GM21529 (cell line): ENCODE results near the gene RNASE2.
"Not testable (repeated sequence)": the region's sequence is repeated elsewhere in the genome, so short reads cannot be mapped to it uniquely, and the experiment has no call there.

Experiments used
- ATAC-seq: cut with Tn5 transposase; IDR thresholded peaks from one replicate; pipeline ENCODE4 v1.9.1; 2021; ENCODE audit not compliant: unreplicated experiment

The RNASE2 gene

DNA sequence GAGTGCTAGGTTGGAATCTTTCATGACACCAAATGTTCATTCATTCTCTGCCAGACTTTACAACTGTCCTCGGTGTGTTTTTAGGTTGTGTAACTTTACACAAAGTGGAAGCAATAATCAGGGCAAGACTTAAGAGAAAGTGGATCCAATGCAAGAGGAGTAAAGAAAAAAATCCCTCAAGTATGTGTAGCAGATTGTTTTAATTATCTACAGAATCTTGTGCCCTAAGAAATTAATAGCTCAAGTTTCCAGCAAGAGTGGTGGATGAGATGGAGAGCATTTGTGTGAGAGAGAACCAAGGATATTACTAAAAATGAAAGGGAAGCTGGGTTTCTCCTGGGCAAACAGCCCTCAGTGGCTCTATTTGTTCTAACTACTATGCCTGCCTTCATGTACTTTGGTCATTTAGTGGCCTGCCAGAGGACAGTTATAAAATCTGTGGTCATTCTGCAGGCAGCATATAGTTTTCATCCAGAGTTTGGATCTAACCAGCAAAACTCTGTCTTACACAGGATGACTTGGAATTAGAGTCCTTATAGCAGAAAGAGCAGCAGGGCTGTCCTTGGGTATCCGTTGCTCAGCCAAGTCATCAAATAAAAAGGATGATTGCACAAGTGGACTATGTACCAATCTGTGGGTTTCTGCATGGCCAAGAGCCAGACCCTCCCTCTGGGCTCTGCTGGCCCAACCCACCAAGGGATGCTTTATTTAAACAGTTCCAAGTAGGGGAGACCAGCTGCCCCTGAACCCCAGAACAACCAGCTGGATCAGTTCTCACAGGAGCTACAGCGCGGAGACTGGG is at the start of gene RNASE2:
RNASE2 (plus strand) TSS at position 752 of the 802 bp plus-strand sequence. CDS start 285 bp downstream, outside the sequence.
- ATAC-seq = not testable (repeated sequence)

DNA sequence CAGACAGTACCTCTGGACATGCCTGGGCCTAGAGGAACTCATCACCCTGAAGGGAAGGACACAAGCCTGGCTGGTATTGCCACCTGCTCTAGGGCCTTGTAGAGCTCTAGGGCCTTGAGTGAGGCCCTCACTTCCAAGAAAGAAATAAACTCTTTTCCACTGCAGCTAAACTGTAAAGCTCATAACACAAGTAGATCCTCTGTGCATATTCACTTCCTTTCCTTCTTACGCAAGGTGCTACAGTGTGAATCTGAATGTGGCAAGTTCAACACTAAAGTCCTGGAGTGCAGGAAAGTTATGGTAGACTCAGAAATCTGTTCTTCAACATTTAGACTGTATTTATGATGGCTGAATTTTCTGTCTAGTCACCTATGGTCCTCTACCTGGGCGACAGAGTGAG is 49.6 kb upstream of the RNASE2 start:
- no peak for ATAC-seq

- ATAC-seq = no peak
These were observed 48.1 kb upstream of the RNASE2 start for GRCh38 chr14:20907214-20907613.

DNA sequence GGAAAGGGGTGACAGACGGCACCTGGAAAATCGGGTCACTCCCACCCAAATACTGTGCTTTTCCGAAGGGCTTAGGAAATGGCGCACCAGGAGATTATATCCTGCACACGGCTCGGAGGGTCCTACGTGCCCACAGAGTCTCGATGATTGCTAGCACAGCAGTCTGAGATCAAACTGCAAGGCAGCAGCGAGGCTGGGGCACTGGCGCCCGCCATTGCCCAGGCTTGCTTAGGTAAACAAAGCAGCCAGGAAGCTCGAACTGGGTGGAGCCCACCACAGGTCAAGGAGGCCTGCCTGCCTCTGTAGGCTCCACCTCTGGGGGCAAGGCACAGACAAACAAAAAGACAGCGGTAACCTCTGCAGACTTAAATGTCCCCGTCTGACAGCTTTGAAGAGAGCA is 44.5 kb upstream of the RNASE2 start:
- ATAC-seq = not testable (repeated sequence)

GRCh38 chr14:20919038-20919756 is 36.1 kb upstream of the RNASE2 start:
- not testable (repeated sequence) for ATAC-seq

GRCh38 chr14:20923766-20924297 is 31.5 kb upstream of the RNASE2 start:
- not testable (repeated sequence) for ATAC-seq

DNA sequence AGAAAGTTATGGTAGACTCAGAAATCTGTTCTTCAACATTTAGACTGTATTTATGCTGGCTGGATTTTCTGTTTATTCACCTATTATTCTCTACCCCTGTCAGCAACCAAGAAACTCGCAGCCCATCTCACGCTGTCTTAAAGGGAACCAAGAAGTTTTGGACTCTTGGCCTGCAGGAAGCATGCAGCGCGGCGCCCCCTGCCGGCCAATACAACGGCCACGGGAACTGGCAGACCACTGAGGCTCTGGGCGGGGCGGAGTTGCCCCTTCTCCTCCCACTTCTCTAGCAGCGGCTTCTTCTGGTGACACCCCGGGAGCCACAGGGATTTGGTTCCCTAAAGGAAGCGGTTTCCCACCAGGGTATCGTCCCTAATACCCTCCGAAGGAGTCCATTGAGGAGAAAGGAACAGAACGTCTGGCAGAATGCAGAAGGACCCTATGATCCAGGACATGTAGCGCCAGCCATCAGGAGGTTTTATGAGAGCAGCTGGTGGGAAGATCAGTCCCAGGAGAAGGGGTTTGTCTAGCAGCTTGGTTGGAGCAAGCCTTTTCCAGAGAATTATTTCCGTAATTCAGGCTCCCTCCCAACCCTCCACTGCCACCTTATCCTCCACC is 21.0 kb upstream of the RNASE2 start:
- no peak for ATAC-seq

GRCh38 chr14:20935303-20935984 is 19.8 kb upstream of the RNASE2 start:
- no peak for ATAC-seq

- not testable (repeated sequence) for ATAC-seq
These were observed 10.1 kb upstream of the RNASE2 start for GRCh38 chr14:20945146-20945545.

GRCh38 chr14:20946707-20947106 is 8.6 kb upstream of the RNASE2 start:
- ATAC-seq = not testable (repeated sequence)

GRCh38 chr14:20955538-20955873 is 219 bp downstream of the RNASE2 start:
- not testable (repeated sequence) for ATAC-seq

DNA sequence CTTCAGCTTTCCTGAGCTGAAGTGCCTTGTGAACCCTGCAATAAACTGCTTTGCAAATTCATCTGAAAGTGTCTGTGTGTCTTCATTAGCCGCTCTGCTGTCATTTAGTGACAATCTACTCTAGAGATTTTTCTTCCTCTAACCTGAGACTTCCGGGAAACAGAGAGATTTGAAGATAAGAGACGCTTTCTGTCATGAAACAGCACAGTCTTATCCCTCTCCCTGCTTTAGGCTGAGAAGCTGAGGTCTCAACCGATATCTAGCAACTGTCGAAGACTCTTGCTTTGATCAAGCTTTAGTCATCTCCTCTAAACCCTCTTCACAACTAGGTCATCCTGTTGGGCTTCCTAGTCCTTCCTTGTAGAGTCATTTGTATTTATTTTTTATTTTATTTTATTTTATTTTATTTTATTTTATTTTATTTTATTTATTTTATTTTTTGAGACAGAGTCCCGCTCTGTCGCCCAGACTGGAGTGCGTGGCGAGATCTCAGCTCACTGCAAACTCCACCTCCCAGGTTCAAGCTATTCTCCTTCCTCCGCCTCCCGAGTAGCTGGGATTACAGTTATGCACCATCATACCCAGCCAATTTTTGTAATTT is 1.2 kb downstream of the RNASE2 start:
- ATAC-seq = no peak

DNA sequence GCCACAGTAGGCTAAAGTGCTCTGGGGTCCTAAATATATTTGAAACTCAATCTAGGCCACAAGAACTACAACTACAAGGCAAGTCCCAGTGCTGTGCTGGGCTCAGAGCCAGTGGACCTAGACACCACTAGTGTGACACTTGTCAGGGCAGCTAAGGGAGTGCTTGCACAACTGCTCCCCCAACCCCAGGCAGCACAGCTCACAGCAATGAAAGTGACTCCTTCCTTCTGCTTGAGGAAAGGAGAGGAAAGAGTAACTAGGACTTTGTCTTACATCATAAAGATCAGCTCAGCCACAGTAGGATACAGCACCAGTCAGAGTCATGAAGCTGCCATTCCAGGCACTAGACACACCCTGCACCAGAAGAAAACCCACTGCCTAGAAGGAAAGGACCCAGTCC is 3.7 kb downstream of the RNASE2 start:
- not testable (repeated sequence) for ATAC-seq

GRCh38 chr14:20969336-20969735 is 14.0 kb downstream of the RNASE2 start:
- no peak for ATAC-seq

DNA sequence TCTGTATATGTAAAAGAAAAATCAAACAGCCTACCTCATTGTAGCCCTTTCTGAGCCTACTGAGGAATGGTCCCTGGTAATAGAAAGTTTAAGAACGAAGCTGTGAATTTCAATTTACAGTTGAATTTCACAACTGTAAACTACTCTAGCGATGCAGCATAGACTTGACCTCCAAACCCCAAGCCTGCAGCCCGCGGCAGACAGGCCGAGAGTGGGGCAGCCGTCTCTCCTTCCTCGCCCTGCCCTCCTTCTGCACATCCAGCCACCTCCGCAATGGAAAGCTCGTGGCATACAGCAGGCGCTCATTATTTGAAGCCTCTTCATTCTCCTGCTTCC is 15.3 kb downstream of the RNASE2 start:
- peak; percentile 15 for ATAC-seq

DNA sequence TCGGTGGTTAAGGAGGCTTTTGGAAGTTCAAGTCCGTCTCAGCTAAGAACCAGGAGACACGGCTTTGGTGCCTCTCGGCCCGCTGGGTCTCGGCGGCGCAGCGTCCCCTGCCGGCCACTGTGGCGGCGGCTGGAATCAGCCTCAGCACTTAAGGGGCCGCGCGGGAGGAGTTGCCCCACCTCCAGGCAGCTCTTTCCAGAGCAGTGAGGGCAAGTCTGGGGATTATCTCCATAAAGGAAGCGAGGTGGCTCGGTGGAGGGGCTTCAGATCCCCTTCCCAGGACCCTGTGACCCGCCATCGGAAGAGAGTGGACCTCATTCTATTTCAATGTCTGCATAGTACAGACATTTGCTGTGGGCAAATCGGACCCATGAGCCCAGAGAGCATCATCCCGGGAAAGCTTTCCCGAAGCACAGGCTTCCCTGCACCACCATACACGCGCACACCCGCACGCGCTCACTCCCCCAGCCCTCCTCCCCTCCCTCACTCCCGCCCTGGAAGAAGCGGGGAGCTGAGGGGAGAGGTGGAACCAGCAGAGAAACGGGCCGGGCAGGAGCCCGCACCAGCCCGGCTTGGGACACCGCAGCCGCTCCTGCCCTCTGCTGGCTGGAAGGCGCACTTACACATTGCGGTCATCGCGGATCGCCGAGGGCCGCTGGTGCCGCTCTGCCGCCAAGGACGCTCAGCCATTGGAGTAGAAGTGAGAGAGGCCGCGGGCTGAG is 15.9 kb downstream of the RNASE2 start:
- ATAC-seq = peak; percentile 94

DNA sequence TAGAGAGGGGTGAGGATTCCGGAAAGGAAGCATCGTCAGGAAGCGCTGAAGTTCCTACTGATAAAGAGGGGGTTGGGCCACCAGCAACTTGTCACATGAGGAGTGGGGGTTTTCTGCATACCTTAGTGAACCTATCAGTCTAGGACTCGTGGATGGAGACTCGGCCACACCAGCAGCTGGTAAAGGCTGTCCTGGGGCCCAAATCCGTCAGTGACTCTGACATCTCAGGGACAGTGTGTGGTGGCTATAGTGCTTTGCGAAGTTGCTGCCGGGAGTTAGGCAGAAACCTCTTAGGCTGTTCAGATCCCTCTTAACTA is 16.4 kb downstream of the RNASE2 start:
- no peak for ATAC-seq

DNA sequence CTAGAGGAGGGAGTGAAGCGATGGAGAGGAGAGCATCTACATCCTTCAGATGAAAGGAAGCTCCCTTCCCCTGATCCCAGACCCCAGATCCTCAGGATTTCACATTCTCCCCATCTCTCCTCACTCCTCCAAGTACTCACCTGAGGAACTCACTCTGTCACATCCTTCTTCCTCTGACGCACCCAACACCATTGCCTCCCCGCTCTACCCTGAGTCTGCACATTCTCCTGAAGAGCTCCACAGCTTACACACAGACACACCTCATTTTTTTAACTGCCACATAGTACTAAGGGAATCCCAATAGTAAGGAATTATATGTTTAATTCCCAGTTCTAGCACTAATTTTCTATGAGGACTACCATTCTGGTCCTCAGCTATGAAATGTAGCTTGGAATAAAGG is 18.2 kb downstream of the RNASE2 start:
- no peak for ATAC-seq

DNA sequence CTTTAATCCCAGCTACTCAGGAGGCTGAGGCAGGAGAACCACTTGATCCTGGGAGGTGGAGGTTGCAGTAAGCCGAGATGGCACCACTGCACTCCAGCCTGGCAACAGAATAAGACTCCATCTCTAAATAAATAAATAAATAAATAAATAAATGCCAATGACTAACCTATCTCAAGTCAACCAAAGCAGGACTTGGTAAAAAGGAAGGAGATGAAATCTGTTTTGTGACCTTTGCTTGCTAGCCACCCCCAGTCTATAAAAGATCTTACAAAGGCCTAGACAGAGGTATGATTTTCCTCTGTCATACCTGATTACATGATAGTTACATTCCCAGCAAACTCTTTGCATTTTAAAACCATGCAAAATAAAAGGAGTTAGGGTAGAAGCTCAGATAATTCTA is 21.0 kb downstream of the RNASE2 start:
- ATAC-seq = no peak

- ATAC-seq = no peak
These were observed 23.4 kb downstream of the RNASE2 start for GRCh38 chr14:20978687-20979086.
